Posterior cingulate gyrus (tissue), 11 donors: ENCODE data around the gene RBM20.
A peak's percentile ranks its signal among the peaks of the same experiment; 100 is the strongest.
"Not testable (repeated sequence)": the region's sequence is repeated elsewhere in the genome, so short reads cannot be mapped to it uniquely, and the experiment has no call there.

Source experiments
- DNase-seq, 10 donors: peaks; one replicate each; pipeline versions ENCODE4 v3.0.0 to v3.0.0-alpha.2; 2020 to 2021; ENCODE audit warnings: mixed read lengths in 3 of 10
- intact Hi-C: fragments of 100-400 bp; cut with DNase I; formaldehyde crosslinking; loops from one replicate; pipeline ENCODE4 v1.15.1; 2023

The RBM20 gene

GRCh38 chr10:110620398-110620719, 23.8 kb upstream of the RBM20 start:
- intact Hi-C loops: no loop called here
- DNase-seq: no peak

- intact Hi-C loops, DNase-seq: not testable (repeated sequence)
Measured at GRCh38 chr10:110623316-110623715, 20.8 kb upstream of the RBM20 start.

GRCh38 chr10:110625356-110625894, 18.7 kb upstream of the RBM20 start:
- intact Hi-C loops: no loop called here
- no peak for DNase-seq

- intact Hi-C loops: no loop called here
- no peak for DNase-seq
Measured at GRCh38 chr10:110625951-110626855, 17.9 kb upstream of the RBM20 start.

GRCh38 chr10:110628161-110628560, 16.0 kb upstream of the RBM20 start:
- intact Hi-C loops: no loop called here
- DNase-seq: no peak

- no peak for DNase-seq
- intact Hi-C loops: no loop called here
Measured at GRCh38 chr10:110629680-110630191, 14.4 kb upstream of the RBM20 start.

- DNase-seq: no peak
- intact Hi-C loops: no loop called here
Measured at GRCh38 chr10:110631934-110632333, 12.2 kb upstream of the RBM20 start.

- intact Hi-C loops: no loop called here
- no peak for DNase-seq
Measured at GRCh38 chr10:110632591-110633215, 11.4 kb upstream of the RBM20 start.

- no peak for DNase-seq
- intact Hi-C loops: no loop called here
Measured at GRCh38 chr10:110634527-110635209, 9.5 kb upstream of the RBM20 start.

GRCh38 chr10:110636572-110636931, 7.6 kb upstream of the RBM20 start:
- intact Hi-C loops: no loop called here
- DNase-seq: no peak

GRCh38 chr10:110636932-110637557, 7.1 kb upstream of the RBM20 start:
- no peak for DNase-seq
- intact Hi-C loops: no loop called here

- intact Hi-C loops: no loop called here
- DNase-seq: no peak
Measured at GRCh38 chr10:110637558-110638053, 6.5 kb upstream of the RBM20 start.

- no peak for DNase-seq
- intact Hi-C loops: no loop called here
Measured at GRCh38 chr10:110638319-110638718, 5.8 kb upstream of the RBM20 start.

- intact Hi-C loops, DNase-seq: not testable (repeated sequence)
Measured at GRCh38 chr10:110639046-110639445, 5.1 kb upstream of the RBM20 start.

GRCh38 chr10:110639858-110640257, 4.3 kb upstream of the RBM20 start:
- DNase-seq, intact Hi-C loops: not testable (repeated sequence)

GRCh38 chr10:110641256-110641655, 2.9 kb upstream of the RBM20 start:
- DNase-seq: no peak
- intact Hi-C loops: no loop called here

GRCh38 chr10:110642204-110643034, 1.7 kb upstream of the RBM20 start:
- DNase-seq: no peak
- intact Hi-C loops: no loop called here

GRCh38 chr10:110643035-110643652, 992 bp upstream of the RBM20 start:
- peak in 1 of 10 donors; percentile 75 for DNase-seq
- intact Hi-C loops: no loop called here
